Measurements from ENCODE around the gene TOMM20. TPM values are rescaled to one million over a fixed set of nuclear protein-coding genes. Genes with fewer than 3 reads are reported as not detected.

The TOMM20 gene
- total and polyA plus RNA-seq, 2 of the 8 experiments (the other 6 are each of a cell fraction or from before 2014, with no cell fraction given), result 71.4 to 168 TPM

DNA sequence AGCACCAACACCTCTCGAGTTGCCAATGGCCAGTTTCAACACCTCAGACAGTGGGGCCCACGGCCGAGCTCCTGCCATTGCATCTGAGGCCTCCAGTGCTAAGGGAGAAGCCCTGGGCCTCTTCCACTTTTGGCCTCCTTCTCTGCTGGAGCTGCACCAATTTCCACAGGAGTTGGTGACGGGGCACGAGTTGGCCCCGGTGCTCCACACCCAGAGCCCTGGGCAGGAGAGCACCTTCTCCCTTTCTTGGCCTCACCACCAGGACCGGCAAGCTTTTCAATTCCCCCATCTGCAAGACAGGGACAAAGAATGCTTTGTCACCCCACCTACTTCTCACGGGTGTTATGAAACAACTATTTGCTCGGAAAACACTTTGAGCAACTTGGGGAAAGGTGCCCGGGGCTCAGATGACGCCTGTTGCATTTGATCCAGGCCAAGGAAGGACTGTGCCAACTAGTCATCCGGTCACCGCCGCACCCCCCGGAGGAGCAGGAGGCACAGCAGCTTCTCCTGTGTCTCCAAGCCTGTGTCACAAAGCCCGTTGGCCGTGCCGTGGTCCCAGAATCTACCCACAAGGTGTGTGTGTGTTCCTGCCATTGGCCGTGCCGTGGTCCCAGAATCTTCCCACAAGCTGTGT is 55.2 kb downstream of the TOMM20 start:
- Histone ChIP-seq H3K56ac (replicated peaks; ENCODE audit: insufficient read length, low read depth, low read length) (no peak overlapping the region), H3K23me2 (ENCODE audit: low read depth, low read length) (peaks cover 5% of the 10 kb centered on the region), H4K5ac (ENCODE audit: insufficient read length, low read depth, low read length) (no peak overlapping the region), H3K79me2 (ENCODE audit: control insufficient read depth in 1 of 2, insufficient read depth in 2 of 2, low read length in 2 of 2) (peaks cover 0 to 3% of the 10 kb centered on the region in 2 experiments; a peak in 1 of 4 replicates), H3K18ac (ENCODE audit: extremely low read depth, low read length) (no peak overlapping the region; the same call in 1 of the 2 replicates), H2AFZ (ENCODE audit: low read length) (no peak overlapping the region), H3K27ac (ENCODE audit: low read depth, low read length) (no peak overlapping the region), H3K27me3 (replicated peaks in 1 of 4; ENCODE audit: control insufficient read depth in 3 of 4, extremely low read depth in 1 of 4, insufficient read depth in 3 of 4, low read length in 3 of 4) (no peaks in the 10 kb centered on the region), H2AK5ac (ENCODE audit: low read depth, low read length) (no peak overlapping the region), H2BK15ac (ENCODE audit: low read length) (no peak overlapping the region), H3K4me3 (ENCODE audit: extremely low read depth in 1 of 4, insufficient read depth in 2 of 4, low read depth in 3 of 4, low read length in 4 of 4) (no peak overlapping the region), H4K20me1 (replicated peaks in 1 of 2; ENCODE audit: control insufficient read depth in 1 of 2, insufficient read depth in 2 of 2, low read length in 2 of 2) (peaks cover 0 to 6% of the 10 kb centered on the region in 2 experiments), H3K79me1 (ENCODE audit: low read depth, low read length) (no peaks in the 10 kb centered on the region), H2BK20ac (ENCODE audit: low read length) (no peak overlapping the region; the same call in 1 of the 2 replicates), H3K9me3 (ENCODE audit: insufficient read depth in 2 of 2, low read depth in 1 of 2, low read length in 1 of 2) (peaks cover 0 to 3% of the 10 kb centered on the region in 2 experiments; a peak in 2 of 4 replicates), H3K14ac (ENCODE audit: insufficient read length) (no peak overlapping the region), H3K4me2 (ENCODE audit: insufficient read depth in 1 of 2, low read depth in 2 of 2, low read length in 2 of 2) (no peak overlapping the region), H4K91ac (replicated peaks; ENCODE audit: insufficient read length, low read length) (no peak overlapping the region), H3K4ac (replicated peaks; ENCODE audit: insufficient read length, low read depth, low read length) (no peak overlapping the region), H3K23ac (ENCODE audit: insufficient read length) (no peak overlapping the region), H2BK12ac (ENCODE audit: low read depth, low read length) (0 out of 2 replicates have a peak overlapping the region, but pooled peaks have one; percentile 40), H3K36me3 (ENCODE audit: control insufficient read depth in 2 of 4, insufficient read depth in 4 of 4, low read length in 3 of 4) (peaks cover 0 to 3% (median 0%) of the 10 kb centered on the region in 4 experiments; a peak in 1 of 8 replicates), H2BK5ac (ENCODE audit: low read depth, low read length) (no peak overlapping the region), H2BK120ac (replicated peaks; ENCODE audit: low read depth, low read length) (no peak overlapping the region), H4K8ac (ENCODE audit: extremely low read depth, insufficient read depth, low read length) (no peak overlapping the region; the same call in 1 of the 2 replicates), H3K9ac (replicated peaks in 1 of 4; ENCODE audit: extremely low read depth in 1 of 4, low read depth in 3 of 4, low read length in 3 of 4) (no peak overlapping the region), H3K4me1 (replicated peaks in 1 of 4; ENCODE audit: control insufficient read depth in 3 of 4, insufficient read depth in 4 of 4, low read length in 3 of 4) (peaks cover 0 to 2% (median 0%) of the 10 kb centered on the region in 4 experiments; a peak in 1 of 7 replicates)
- ChIA-PET CTCF (ENCODE audit: partially characterized antibody) (interaction anchor here (1.1 to 2.5 kb wide), 6 partner anchors 10 to 476 kb away, joined by 3 to 7 read pairs (median 4); no protein-coding TSS in a partner anchor), POLR2A (ENCODE audit: partially characterized antibody) (interaction anchor here (1.2 kb wide), 1 partner anchor 116 kb away, joined by 3 read pairs; no protein-coding TSS in a partner anchor)
- 94% methylated on average over 20 of the region's 20 CpGs; no CpG with 5 or more reads in 1 of the 2 experiments for WGBS, 2 experiments (ENCODE audit: extremely low coverage in 1 of 2, insufficient coverage in 1 of 2, insufficient read length in 1 of 2, insufficient replicate concordance in 2 of 2, low coverage in 1 of 2, low lambda C conversion rate in 2 of 2, missing lambda C conversion rate in 1 of 2)
- DNase-seq (ENCODE audit: low read depth in 1 of 2, low spot score in 2 of 2) (no peak), FAIRE-seq (no peak)
- TF ChIP-seq, protein P1, sequence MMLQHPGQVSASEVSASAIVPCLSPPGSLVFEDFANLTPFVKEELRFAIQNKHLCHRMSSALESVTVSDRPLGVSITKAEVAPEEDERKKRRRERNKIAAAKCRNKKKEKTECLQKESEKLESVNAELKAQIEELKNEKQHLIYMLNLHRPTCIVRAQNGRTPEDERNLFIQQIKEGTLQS (IDR thresholded peaks at IDR 0.05; ENCODE audit: insufficient read depth, low read depth, low read length), result no peak
- no peak for TF ChIP-seq NANOG (IDR thresholded peaks at IDR 0.05; ENCODE audit: insufficient read depth, low read depth, low read length, poor library complexity, severe bottlenecking)
- no peak for TF ChIP-seq BRCA1 (IDR thresholded peaks at IDR 0.05; ENCODE audit: low read depth, low read length)
- no peak for TF ChIP-seq RXRA (IDR thresholded peaks at IDR 0.05; ENCODE audit: insufficient read depth, low read depth, low read length)
- no peak for TF ChIP-seq SIRT6 (IDR thresholded peaks at IDR 0.05; ENCODE audit: low read length)
- TF ChIP-seq GABPA (IDR thresholded peaks at IDR 0.05; ENCODE audit: borderline replicate concordance, insufficient read depth, low read length), result no peak
- no peak for TF ChIP-seq CTCF (IDR thresholded peaks at IDR 0.05; ENCODE audit: control extremely low read depth in 1 of 3, insufficient read depth in 1 of 3, low read depth in 1 of 3, low read length in 3 of 3)
- TF ChIP-seq, protein P2, sequence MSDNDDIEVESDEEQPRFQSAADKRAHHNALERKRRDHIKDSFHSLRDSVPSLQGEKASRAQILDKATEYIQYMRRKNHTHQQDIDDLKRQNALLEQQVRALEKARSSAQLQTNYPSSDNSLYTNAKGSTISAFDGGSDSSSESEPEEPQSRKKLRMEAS (IDR thresholded peaks at IDR 0.05), result no peak

All from H1 (cell line).